ENCODE measurements around the gene STPG2.

Gene STPG2

DNA sequence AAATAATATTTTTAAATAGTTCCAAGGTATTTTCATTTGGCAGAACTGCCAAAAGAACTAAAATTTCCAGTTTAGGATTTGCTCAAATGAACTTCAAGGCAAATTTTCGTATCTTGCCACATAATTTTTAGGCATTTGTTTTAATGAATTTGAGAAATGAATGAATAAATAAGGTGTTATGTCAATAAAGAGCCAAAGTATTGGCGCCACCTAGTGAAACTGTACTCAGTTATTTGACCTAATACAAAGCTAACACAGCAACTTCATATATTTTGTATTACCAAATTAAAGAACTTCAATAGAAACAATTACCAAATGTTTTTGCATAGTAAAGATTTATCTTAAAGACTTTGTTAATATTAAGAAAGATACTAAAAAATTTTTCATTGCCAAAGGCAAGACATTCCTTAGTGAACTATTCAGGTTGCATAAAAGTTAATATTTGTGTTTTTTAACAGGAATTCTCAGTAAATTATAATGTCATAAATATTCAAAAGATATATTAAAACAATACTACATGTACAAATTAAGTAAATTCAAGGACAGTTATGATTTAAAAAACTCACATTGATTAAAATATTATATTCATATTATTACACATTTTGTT lies 50.3 kb downstream of the STPG2 start:
- Histone ChIP-seq H3K4me2 (ENCODE audit: low read depth, low read length) (no peak overlapping the region), H3K4me1 (ENCODE audit: low read length) (no peaks in the 10 kb centered on the region), H3K27ac (ENCODE audit: low read length) (no peak overlapping the region), H3K36me3 (replicated peaks; ENCODE audit: insufficient read depth, low read length) (no peaks in the 10 kb centered on the region), H4K20me1 (ENCODE audit: insufficient read depth, low read length) (no peaks in the 10 kb centered on the region), H3K9me2 (replicated peaks; ENCODE audit: insufficient read depth, low read length) (no peaks in the 10 kb centered on the region), H3K27me3 (replicated peaks; ENCODE audit: insufficient read depth, low read length) (no peaks in the 10 kb centered on the region), H2AFZ (ENCODE audit: low read length) (no peak overlapping the region), H3K9me3 (replicated peaks; ENCODE audit: insufficient read depth, low read length) (no peaks in the 10 kb centered on the region), H3K79me2 (ENCODE audit: low read length) (no peaks in the 10 kb centered on the region), H3F3A (ENCODE audit: insufficient read depth, low read length) (no peaks in the 10 kb centered on the region), H3K9ac (ENCODE audit: low read length) (no peak overlapping the region), H3K4me3 (ENCODE audit: low read length) (no peak overlapping the region)
- DNase-seq, result peak; percentile 30
- TF ChIP-seq, protein P1, sequence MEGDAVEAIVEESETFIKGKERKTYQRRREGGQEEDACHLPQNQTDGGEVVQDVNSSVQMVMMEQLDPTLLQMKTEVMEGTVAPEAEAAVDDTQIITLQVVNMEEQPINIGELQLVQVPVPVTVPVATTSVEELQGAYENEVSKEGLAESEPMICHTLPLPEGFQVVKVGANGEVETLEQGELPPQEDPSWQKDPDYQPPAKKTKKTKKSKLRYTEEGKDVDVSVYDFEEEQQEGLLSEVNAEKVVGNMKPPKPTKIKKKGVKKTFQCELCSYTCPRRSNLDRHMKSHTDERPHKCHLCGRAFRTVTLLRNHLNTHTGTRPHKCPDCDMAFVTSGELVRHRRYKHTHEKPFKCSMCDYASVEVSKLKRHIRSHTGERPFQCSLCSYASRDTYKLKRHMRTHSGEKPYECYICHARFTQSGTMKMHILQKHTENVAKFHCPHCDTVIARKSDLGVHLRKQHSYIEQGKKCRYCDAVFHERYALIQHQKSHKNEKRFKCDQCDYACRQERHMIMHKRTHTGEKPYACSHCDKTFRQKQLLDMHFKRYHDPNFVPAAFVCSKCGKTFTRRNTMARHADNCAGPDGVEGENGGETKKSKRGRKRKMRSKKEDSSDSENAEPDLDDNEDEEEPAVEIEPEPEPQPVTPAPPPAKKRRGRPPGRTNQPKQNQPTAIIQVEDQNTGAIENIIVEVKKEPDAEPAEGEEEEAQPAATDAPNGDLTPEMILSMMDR (IDR thresholded peaks at IDR 0.05; ENCODE audit: low read length), result peak; percentile 58
- TF ChIP-seq EZH2phosphoT487 (IDR thresholded peaks at IDR 0.05; ENCODE audit: low read length), result no peak
- no peak for TF ChIP-seq EZH2 (optimal IDR thresholded peaks at IDR 0.05; ENCODE audit: low read depth, low read length)

DNA sequence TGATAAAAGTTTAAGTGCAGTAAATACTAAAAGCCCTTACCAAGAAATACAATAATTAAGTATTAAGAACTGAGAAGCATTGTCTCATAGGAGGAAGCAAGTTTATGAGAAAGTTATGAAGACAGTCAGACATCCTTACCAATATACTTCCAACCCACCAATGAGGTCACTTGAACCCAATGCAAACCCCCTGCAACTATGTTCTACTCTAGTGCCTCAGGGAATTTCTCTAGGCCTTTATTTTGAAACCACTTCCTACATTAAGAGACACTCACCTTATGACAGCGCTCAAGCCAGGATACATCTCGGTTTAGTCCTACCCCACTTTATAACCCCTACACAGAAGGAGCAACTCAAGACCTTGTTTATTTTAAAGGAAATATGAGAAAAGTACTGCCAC lies 61.3 kb downstream of the STPG2 start:
- no peak overlapping the region for H3K4me2 ChIP-seq (ENCODE audit: low read depth, low read length)
- no peaks in the 10 kb centered on the region for H3K9me2 ChIP-seq (replicated peaks; ENCODE audit: insufficient read depth, low read length)
- no peaks in the 10 kb centered on the region for H4K20me1 ChIP-seq (ENCODE audit: insufficient read depth, low read length)
- H3K27ac ChIP-seq (ENCODE audit: low read length), result no peak overlapping the region
- H3K79me2 ChIP-seq (ENCODE audit: low read length), result no peaks in the 10 kb centered on the region
- no peaks in the 10 kb centered on the region for H3K9me3 ChIP-seq (replicated peaks; ENCODE audit: insufficient read depth, low read length)
- no peaks in the 10 kb centered on the region for H3K36me3 ChIP-seq (replicated peaks; ENCODE audit: insufficient read depth, low read length)
- H3K9ac ChIP-seq (ENCODE audit: low read length), result no peak overlapping the region
- H3K27me3 ChIP-seq (replicated peaks; ENCODE audit: insufficient read depth, low read length), result no peaks in the 10 kb centered on the region
- H3K4me1 ChIP-seq (ENCODE audit: low read length), result no peaks in the 10 kb centered on the region
- H3K4me3 ChIP-seq (ENCODE audit: low read length), result no peak overlapping the region
- no peak for DNase-seq
- H2AFZ ChIP-seq (ENCODE audit: low read length), result no peak overlapping the region
- TF ChIP-seq EZH2phosphoT487 (IDR thresholded peaks at IDR 0.05; ENCODE audit: low read length) (no peak), EZH2 (optimal IDR thresholded peaks at IDR 0.05; ENCODE audit: low read depth, low read length) (no peak)
- TF ChIP-seq, protein P1 (IDR thresholded peaks at IDR 0.05; ENCODE audit: low read length), result no peak
- H3F3A ChIP-seq (ENCODE audit: insufficient read depth, low read length), result no peaks in the 10 kb centered on the region

- Histone ChIP-seq H3K9ac (ENCODE audit: low read length) (no peak overlapping the region), H2AFZ (ENCODE audit: low read length) (no peak overlapping the region), H3K9me2 (replicated peaks; ENCODE audit: insufficient read depth, low read length) (no peaks in the 10 kb centered on the region), H3K4me3 (ENCODE audit: low read length) (no peak overlapping the region), H3K9me3 (replicated peaks; ENCODE audit: insufficient read depth, low read length) (no peaks in the 10 kb centered on the region), H3K79me2 (ENCODE audit: low read length) (no peaks in the 10 kb centered on the region), H3K27ac (ENCODE audit: low read length) (no peak overlapping the region), H3K4me1 (ENCODE audit: low read length) (no peaks in the 10 kb centered on the region), H3K27me3 (replicated peaks; ENCODE audit: insufficient read depth, low read length) (no peaks in the 10 kb centered on the region), H3K4me2 (ENCODE audit: low read depth, low read length) (no peak overlapping the region), H3F3A (ENCODE audit: insufficient read depth, low read length) (no peaks in the 10 kb centered on the region), H4K20me1 (ENCODE audit: insufficient read depth, low read length) (no peaks in the 10 kb centered on the region), H3K36me3 (replicated peaks; ENCODE audit: insufficient read depth, low read length) (no peaks in the 10 kb centered on the region)
- TF ChIP-seq EZH2phosphoT487 (IDR thresholded peaks at IDR 0.05; ENCODE audit: low read length), result no peak
- TF ChIP-seq EZH2 (optimal IDR thresholded peaks at IDR 0.05; ENCODE audit: low read depth, low read length), result no peak
- TF ChIP-seq, protein P1 (IDR thresholded peaks at IDR 0.05; ENCODE audit: low read length), result no peak
- no peak for DNase-seq
Observed at GRCh38 chr4:98068495-98068894, 74.8 kb downstream of the STPG2 start.
